Prostate gland (tissue), 2 donors: Measurements from ENCODE around the gene TTLL10.

Source experiments
- POLR2A ChIP-seq: fragments of 450-650 bp; IDR thresholded peaks from one replicate; pipeline ENCODE4 v1.6.1; 2016; ENCODE audit warnings: antibody characterized with exemption, mild to moderate bottlenecking
- POLR2AphosphoS5 ChIP-seq: sonication (generic); formaldehyde crosslinking; IDR thresholded peaks from one replicate; pipeline ENCODE4 v1.6.1; 2017; ENCODE audit warnings: antibody characterized with exemption
- TF ChIP-seq, protein P1 (sequence below), 4 experiments: fragments of 200-600 bp in 2 of 4; fragments of 450-650 bp in 2 of 4; sonication (generic) in 2 of 4; IDR thresholded peaks; 1 replicate in 3 of 4; 2 replicates in 1 of 4; pipeline ENCODE4 v1.5.1; 2016 to 2019; ENCODE audit warnings: antibody characterized with exemption in 4 of 4, mild to moderate bottlenecking in 2 of 4, moderate library complexity in 2 of 4

DNA sequence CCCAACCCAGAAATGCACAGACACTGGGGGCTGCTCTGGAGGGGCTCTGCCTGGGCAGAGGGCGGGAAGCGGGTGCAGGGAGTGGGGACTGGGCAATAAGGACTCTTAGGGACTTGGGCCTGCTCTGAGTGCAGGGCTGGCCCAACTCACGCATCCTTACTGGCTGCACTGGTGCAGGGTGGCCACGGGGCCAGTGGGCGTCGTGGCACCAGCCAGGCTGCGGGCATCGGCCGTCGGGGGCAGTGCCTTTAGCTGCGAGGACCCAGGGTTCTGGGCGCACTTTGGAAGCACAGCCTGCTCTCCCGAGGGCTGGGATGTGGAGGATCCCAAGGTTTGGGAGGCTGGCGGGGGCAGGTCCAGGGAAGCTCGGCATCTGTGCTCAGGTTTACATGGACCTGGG lies 27.1 kb upstream of the TTLL10 start:
- TF ChIP-seq, protein P1, sequence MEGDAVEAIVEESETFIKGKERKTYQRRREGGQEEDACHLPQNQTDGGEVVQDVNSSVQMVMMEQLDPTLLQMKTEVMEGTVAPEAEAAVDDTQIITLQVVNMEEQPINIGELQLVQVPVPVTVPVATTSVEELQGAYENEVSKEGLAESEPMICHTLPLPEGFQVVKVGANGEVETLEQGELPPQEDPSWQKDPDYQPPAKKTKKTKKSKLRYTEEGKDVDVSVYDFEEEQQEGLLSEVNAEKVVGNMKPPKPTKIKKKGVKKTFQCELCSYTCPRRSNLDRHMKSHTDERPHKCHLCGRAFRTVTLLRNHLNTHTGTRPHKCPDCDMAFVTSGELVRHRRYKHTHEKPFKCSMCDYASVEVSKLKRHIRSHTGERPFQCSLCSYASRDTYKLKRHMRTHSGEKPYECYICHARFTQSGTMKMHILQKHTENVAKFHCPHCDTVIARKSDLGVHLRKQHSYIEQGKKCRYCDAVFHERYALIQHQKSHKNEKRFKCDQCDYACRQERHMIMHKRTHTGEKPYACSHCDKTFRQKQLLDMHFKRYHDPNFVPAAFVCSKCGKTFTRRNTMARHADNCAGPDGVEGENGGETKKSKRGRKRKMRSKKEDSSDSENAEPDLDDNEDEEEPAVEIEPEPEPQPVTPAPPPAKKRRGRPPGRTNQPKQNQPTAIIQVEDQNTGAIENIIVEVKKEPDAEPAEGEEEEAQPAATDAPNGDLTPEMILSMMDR (IDR thresholded peaks at IDR 0.05), result no peak
- TF ChIP-seq POLR2AphosphoS5 (no peak), POLR2A (no peak)
